Measurements from ENCODE around the gene EDN2.

The EDN2 gene

GRCh38 chr1:41498804-41499203, 14.3 kb upstream of the EDN2 start:
- no peak for DNase-seq (ENCODE audit: low read depth in 3 of 3)

GRCh38 chr1:41498391-41498790, 13.9 kb upstream of the EDN2 start:
- DNase-seq (ENCODE audit: low read depth in 3 of 3) = no peak

- no peak for DNase-seq (ENCODE audit: low read depth in 3 of 3)
These were observed 13.1 kb upstream of the EDN2 start for GRCh38 chr1:41497461-41498030.

GRCh38 chr1:41497056-41497440, 12.6 kb upstream of the EDN2 start:
- no peak for DNase-seq (ENCODE audit: low read depth in 3 of 3)

- DNase-seq (ENCODE audit: low read depth in 3 of 3) = peak in 1 of 3 experiments; percentile 69
These were observed 11.9 kb upstream of the EDN2 start for GRCh38 chr1:41496080-41497055.

DNA sequence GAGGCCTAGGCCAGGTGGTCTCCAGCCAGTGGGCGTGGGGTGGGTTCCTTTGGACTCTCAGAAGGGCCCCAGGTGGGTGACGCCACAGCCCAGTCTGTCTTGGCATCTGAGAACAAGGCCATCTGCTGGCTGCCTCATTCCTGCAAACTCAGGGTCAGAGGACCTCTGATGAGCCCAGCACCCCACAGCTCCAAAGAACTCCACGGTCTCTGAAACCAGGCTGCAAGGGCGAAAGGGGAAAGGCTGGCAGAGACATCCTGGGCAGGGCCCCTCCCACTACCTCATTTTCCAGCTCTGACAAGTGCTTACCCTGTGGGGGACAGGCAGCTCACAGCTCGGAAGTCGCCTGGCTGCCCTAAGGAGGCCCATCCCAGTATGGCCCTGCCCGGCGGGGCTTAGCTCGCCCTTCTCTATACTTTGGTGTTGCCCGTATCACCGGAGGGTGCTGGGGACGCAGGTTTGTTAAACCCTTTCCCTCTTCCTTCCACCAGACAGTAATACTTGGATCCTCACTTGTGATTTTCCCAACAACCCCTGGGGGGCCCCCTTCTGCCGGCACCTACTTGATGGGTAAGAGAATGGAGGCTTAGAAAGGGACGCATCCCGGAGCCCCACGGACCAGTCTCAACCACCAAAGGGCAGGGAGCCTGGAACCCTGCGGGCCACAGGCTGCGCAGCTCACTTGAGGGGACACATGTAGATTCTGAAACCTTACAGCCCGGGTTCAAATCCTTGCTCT, 10.9 kb upstream of the EDN2 start:
- no peak for DNase-seq (ENCODE audit: low read depth in 3 of 3)

DNA sequence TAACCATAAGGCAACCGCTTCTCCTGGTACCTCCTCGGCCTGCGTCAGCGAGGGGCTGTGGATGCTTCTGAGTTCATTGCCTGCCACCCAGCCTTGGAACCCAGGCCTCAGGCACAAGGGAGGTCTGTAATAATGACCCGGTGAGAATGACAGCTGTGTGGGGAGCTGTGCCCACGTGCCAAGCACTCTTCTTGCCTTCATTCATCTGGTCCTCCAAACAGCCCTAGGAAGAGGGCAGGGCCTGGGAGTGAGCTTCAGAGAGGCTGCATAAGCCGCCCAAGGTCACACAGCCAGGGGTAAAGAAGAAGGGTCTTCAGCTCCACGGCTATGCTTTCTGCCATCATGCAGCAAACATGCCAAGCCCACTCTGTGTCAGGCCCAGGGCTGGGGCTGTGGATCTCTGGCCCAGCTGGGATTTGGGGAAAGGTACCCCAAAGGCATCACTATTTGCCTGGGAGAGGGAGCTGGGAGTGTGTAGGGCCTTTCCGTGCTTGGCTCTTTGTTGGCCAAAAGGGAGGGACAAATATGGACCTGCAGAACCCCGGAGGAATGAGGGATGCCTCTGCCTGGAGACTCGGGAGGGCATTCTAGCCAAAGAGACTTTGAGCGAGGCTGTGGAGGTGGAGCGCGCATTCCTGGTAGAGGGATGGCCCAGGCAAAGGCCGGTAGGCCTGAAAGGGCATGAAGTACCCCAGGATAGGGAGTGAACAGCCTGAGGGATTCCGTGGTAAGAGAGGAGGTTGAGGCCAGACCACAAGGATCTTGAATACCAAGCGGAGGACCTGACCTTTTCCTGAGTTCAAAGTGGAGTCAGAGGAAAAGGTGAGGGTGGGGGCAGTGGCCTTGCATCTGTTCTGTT, 10.1 kb upstream of the EDN2 start:
- DNase-seq (ENCODE audit: low read depth in 3 of 3) = no peak

- no peak for DNase-seq (ENCODE audit: low read depth in 3 of 3)
These were observed 9.3 kb upstream of the EDN2 start for GRCh38 chr1:41493626-41494350.

GRCh38 chr1:41493117-41493536, 8.6 kb upstream of the EDN2 start:
- no peak for DNase-seq (ENCODE audit: low read depth in 3 of 3)

DNA sequence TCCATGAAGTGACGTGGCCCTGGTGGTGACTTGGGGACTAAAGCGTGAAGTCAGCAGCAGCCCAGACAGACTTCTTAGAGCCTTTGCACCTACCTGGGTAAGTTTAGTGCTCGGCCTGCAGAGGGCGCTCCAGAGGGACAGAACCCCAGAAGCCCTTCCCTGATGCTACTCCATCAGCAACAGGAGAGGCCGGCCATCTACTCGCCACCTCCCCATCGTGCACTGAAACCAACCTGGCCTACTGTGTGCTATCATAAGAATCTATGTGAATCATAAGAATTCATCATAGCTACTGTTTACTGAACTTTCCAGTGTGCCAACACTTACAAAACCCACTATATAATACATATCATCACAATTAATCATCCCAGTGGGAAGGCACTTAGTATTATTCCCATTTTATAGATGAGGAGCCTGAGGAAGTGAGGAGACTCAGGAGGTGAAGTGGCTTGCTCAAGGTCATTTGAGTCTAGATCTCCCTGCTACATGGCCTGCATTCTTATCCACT, 7.9 kb upstream of the EDN2 start:
- peak in 2 of 3 experiments; percentile 21 to 47 for DNase-seq (ENCODE audit: low read depth in 3 of 3)

DNA sequence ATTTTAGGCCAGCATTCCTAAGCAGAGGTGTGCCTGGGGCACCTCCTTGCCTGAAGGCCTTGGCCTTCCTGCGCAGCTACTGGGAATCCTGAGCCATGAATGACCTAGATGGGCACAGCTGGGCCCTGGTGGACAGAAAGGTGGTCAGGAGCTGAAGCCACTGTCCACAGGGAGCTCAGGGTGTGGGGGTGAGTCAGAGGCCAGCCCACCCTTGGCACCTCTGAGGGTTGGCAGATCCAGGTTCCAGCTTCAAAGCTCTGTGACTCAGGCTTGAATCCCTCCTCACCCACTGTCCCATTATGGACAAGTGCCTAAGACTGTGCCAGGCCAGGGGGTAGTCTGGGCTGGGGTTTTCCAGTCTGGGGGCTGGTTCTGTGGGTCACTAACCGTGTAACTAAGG, 6.4 kb upstream of the EDN2 start:
- DNase-seq (ENCODE audit: low read depth in 3 of 3) = no peak

DNA sequence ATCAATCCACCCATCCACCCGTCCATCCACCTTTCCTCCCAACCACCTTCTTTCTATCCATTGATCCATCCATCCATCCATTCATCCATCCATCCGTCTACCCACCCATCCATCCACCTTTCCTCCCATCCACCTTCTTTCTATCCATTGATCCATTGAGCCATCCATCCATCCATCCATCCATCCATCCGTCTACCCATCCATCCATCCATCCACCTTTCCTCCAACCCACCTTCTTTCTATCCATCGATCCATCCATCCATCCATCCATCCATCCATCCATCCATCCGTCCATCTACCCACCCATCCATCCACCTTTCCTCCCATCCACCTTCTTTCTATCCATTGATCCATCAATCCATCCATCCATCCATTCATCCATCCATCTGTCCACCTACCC, 5.1 kb upstream of the EDN2 start:
- no peak for DNase-seq (ENCODE audit: low read depth in 3 of 3)

GRCh38 chr1:41488040-41488951, 3.8 kb upstream of the EDN2 start:
- DNase-seq (ENCODE audit: low read depth in 3 of 3) = no peak

DNA sequence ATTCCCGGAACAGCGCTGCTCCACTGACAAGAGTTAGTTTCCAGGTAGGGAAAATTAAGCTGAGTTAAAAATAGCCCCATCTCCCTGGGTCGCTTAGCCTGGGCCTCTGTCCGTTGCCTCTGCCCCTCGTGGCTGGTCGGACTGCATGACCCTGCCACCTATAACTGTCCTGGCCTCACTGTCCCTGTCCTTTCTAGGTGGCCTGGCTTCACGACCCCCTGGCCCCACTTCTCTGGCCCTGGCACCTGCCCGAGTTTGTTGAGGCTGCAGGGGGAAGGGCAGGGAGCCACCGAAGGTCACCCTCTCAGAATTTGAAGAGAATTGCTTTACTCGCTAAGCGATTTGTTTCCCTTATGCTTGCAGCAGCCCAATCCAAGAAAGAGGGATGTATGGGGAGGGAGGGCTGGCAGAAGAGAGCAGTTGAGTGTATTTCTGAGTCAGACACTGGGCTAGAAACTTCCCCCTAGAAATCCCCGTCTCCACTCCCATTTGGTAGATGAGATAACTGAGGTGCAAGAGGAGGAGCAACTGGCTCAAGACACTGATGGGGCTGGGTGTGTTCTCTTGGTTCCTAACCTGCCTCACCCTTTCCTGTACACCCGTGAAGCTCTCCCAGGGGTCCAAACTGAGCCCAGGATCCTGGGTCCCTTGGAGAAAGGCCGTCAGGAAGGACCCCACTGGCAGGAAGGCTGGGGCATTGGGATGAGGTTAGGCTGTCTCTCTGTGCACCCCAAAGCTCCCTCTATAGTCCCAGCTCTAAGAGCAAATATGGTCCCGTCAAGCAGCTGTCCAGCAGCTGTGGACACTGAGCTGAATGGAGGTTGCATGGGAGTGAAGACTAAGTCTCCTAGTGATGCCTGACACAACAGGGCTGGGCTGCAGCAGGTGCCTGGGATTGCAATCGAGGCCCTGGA, 2.9 kb upstream of the EDN2 start:
- DNase-seq (ENCODE audit: low read depth in 3 of 3) = no peak

DNA sequence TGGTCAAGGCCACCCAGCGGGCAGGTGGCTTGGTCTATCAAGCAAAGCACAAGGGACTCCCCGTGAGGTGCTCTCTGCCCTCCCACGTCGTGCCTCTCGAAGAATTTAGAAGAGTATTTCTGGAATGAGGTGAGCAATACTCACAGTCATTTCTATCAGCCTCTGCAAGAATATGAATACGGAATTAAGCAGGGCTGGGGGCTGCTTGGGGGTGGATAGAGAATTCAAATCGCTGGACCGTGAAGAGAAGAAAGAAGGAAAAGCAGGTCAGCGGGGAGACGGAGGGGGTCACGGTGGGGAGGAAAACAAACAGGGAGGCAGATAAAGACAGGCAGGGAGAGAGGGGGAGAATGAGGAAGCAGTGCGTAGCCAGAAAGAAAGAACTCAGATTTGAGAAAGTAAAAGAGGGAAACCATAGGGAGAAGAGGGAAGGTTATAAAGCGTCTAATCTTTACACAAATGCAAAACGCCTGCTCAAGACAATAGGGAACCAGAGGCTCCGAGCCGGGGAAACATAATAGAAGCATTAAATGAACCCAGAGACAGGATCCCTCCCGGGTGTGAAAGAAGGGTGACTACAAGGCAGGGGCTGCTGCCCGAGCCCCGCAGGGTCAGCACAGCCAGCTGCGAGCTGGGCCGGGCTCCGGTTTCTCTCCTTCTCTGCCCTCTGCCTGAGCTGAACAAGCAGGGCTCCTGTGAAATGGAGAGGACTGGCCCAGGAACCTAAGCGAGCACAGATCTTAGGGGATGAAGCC, 2.1 kb upstream of the EDN2 start:
- no peak for DNase-seq (ENCODE audit: low read depth in 3 of 3)

GRCh38 chr1:41486053-41486370, 1.5 kb upstream of the EDN2 start:
- DNase-seq (ENCODE audit: low read depth in 3 of 3) = no peak

GRCh38 chr1:41485605-41486004, 1.1 kb upstream of the EDN2 start:
- DNase-seq (ENCODE audit: low read depth in 3 of 3) = no peak

GRCh38 chr1:41483960-41484401, 502 bp downstream of the EDN2 start:
- DNase-seq (ENCODE audit: low read depth in 3 of 3) = no peak
